Measurements from ENCODE around the gene MRPS27. TPM values are rescaled to one million over a fixed set of nuclear protein-coding genes. Genes with fewer than 3 reads are reported as not detected.

MRPS27 gene
- 10 to 100 TPM; 70.7 to 72.2 (median 71.1) TPM for polyA plus RNA-seq (ENCODE audit: insufficient read length in 3 of 3)

- DNase-seq (ENCODE audit: low read depth in 3 of 3, low spot score in 2 of 3): peak; percentile 92 to 96 (median 95)
Measured at GRCh38 chr5:72319976-72320752, at the start of gene MRPS27, which contains the start of gene PTCD2. Gene MRPS27 (minus strand): TSS chr5:72320240. CDS start chr5:72320221, 19 bp downstream. Gene PTCD2 (plus strand): TSS chr5:72320373. CDS start chr5:72320383, 10 bp downstream.

GRCh38 chr5:72369711-72370110, 49.7 kb upstream of the MRPS27 start:
- DNase-seq (ENCODE audit: low read depth in 3 of 3, low spot score in 2 of 3): no peak

GRCh38 chr5:72369301-72369700, 49.3 kb upstream of the MRPS27 start:
- DNase-seq (ENCODE audit: low read depth in 3 of 3, low spot score in 2 of 3): no peak

GRCh38 chr5:72368271-72368670, 48.2 kb upstream of the MRPS27 start:
- DNase-seq (ENCODE audit: low read depth in 3 of 3, low spot score in 2 of 3): no peak

- DNase-seq (ENCODE audit: low read depth in 3 of 3, low spot score in 2 of 3): peak; percentile 49 to 57 (median 51)
Measured at GRCh38 chr5:72366324-72366976, 46.4 kb upstream of the MRPS27 start.

GRCh38 chr5:72364951-72365350, 44.9 kb upstream of the MRPS27 start:
- DNase-seq (ENCODE audit: low read depth in 3 of 3, low spot score in 2 of 3): no peak

- no peak for DNase-seq (ENCODE audit: low read depth in 3 of 3, low spot score in 2 of 3)
Measured at GRCh38 chr5:72364171-72364570, 44.1 kb upstream of the MRPS27 start.

- DNase-seq (ENCODE audit: low read depth in 3 of 3, low spot score in 2 of 3): no peak
Measured at GRCh38 chr5:72363166-72363802, 43.2 kb upstream of the MRPS27 start.

GRCh38 chr5:72359886-72360285, 39.8 kb upstream of the MRPS27 start:
- DNase-seq (ENCODE audit: low read depth in 3 of 3, low spot score in 2 of 3): no peak

GRCh38 chr5:72358925-72359324, 38.9 kb upstream of the MRPS27 start:
- no peak for DNase-seq (ENCODE audit: low read depth in 3 of 3, low spot score in 2 of 3)

GRCh38 chr5:72356361-72356760, 36.3 kb upstream of the MRPS27 start:
- no peak for DNase-seq (ENCODE audit: low read depth in 3 of 3, low spot score in 2 of 3)

- DNase-seq (ENCODE audit: low read depth in 3 of 3, low spot score in 2 of 3): no peak
Measured at GRCh38 chr5:72355706-72356299, 35.8 kb upstream of the MRPS27 start.

GRCh38 chr5:72353046-72353445, 33.0 kb upstream of the MRPS27 start:
- DNase-seq (ENCODE audit: low read depth in 3 of 3, low spot score in 2 of 3): no peak

- DNase-seq (ENCODE audit: low read depth in 3 of 3, low spot score in 2 of 3): no peak
Measured at GRCh38 chr5:72352616-72353015, 32.6 kb upstream of the MRPS27 start.

GRCh38 chr5:72351376-72351775, 31.3 kb upstream of the MRPS27 start:
- no peak for DNase-seq (ENCODE audit: low read depth in 3 of 3, low spot score in 2 of 3)

- no peak for DNase-seq (ENCODE audit: low read depth in 3 of 3, low spot score in 2 of 3)
Measured at GRCh38 chr5:72347801-72348308, 27.8 kb upstream of the MRPS27 start.

- no peak for DNase-seq (ENCODE audit: low read depth in 3 of 3, low spot score in 2 of 3)
Measured at GRCh38 chr5:72346398-72346797, 26.4 kb upstream of the MRPS27 start.

- no peak for DNase-seq (ENCODE audit: low read depth in 3 of 3, low spot score in 2 of 3)
Measured at GRCh38 chr5:72338689-72339209, 18.7 kb upstream of the MRPS27 start.

- DNase-seq (ENCODE audit: low read depth in 3 of 3, low spot score in 2 of 3): no peak
Measured at GRCh38 chr5:72337159-72337558, 17.1 kb upstream of the MRPS27 start.

GRCh38 chr5:72330712-72331111, 10.7 kb upstream of the MRPS27 start:
- DNase-seq (ENCODE audit: low read depth in 3 of 3, low spot score in 2 of 3): no peak

GRCh38 chr5:72328172-72328571, 8.1 kb upstream of the MRPS27 start:
- DNase-seq (ENCODE audit: low read depth in 3 of 3, low spot score in 2 of 3): no peak

All from right renal cortex interstitium (tissue), 3 donors.